ENCODE data around the gene DMWD. TPM values are rescaled to one million over a fixed set of nuclear protein-coding genes. Genes with fewer than 3 reads are reported as not detected.

DMWD gene
- polyA plus RNA-seq, 1 donor (not counting 4 experiments of a cell fraction or from before 2014, with no cell fraction given) = 10.1 TPM

DNA sequence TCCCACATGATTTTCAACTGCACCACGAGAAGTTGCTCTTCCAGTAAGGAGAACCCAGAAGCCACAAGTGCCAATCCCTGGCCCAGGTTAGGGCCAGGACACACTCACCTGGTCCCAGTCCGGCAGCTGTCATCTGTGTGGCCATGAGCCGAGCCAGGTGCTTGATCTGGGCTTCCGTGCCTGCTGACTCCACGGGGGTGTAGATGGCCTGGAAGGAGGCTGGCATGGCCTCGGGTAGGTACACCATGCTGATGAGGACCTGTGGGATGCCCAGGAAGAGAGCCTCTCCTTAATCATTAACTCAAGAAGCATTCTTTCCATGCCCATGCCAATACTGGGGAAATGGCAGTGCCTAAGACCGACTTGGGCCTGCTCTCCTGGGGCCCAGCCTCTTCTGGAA lies 42.3 kb upstream of the DMWD start:
- no peak overlapping the region for H2AFZ ChIP-seq (ENCODE audit: control insufficient read depth, low read length)
- H3K4me2 ChIP-seq (ENCODE audit: control insufficient read depth, extremely low read depth, insufficient read depth, low read depth, low read length) = no peak overlapping the region
- peaks cover 30 to 42% of the 10 kb centered on the region in 2 experiments for H3K36me3 ChIP-seq (ENCODE audit: control insufficient read depth in 2 of 2, extremely low read depth in 1 of 2, insufficient read depth in 2 of 2, low read length in 2 of 2)
- TF ChIP-seq, protein P1, sequence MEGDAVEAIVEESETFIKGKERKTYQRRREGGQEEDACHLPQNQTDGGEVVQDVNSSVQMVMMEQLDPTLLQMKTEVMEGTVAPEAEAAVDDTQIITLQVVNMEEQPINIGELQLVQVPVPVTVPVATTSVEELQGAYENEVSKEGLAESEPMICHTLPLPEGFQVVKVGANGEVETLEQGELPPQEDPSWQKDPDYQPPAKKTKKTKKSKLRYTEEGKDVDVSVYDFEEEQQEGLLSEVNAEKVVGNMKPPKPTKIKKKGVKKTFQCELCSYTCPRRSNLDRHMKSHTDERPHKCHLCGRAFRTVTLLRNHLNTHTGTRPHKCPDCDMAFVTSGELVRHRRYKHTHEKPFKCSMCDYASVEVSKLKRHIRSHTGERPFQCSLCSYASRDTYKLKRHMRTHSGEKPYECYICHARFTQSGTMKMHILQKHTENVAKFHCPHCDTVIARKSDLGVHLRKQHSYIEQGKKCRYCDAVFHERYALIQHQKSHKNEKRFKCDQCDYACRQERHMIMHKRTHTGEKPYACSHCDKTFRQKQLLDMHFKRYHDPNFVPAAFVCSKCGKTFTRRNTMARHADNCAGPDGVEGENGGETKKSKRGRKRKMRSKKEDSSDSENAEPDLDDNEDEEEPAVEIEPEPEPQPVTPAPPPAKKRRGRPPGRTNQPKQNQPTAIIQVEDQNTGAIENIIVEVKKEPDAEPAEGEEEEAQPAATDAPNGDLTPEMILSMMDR (optimal IDR thresholded peaks at IDR 0.05 in 1 of 3, IDR thresholded peaks at IDR 0.05 in 1 of 3, conservative IDR thresholded peaks at IDR 0.05 in 1 of 3; ENCODE audit: extremely low read depth in 1 of 3, insufficient read depth in 2 of 3, low read length in 3 of 3) = no peak
- no peak for TF ChIP-seq EZH2 (IDR thresholded peaks at IDR 0.05; ENCODE audit: low read length)
- H3K27me3 ChIP-seq (ENCODE audit: control insufficient read depth, extremely low read depth, insufficient read depth, low read length) = no peaks in the 10 kb centered on the region
- H3K27ac ChIP-seq (ENCODE audit: control insufficient read depth, insufficient read depth, low read length) = no peak overlapping the region
- no peak overlapping the region for H3K4me3 ChIP-seq (ENCODE audit: control insufficient read depth in 2 of 3, extremely low read depth in 1 of 3, insufficient read depth in 2 of 3, low read depth in 1 of 3, low read length in 3 of 3)
- no peak overlapping the region for H3K9ac ChIP-seq (ENCODE audit: control insufficient read depth, extremely low read depth, insufficient read depth, low read length)
- no peaks in the 10 kb centered on the region for H3K9me1 ChIP-seq (ENCODE audit: control insufficient read depth, extremely low read depth, insufficient read depth, low read length)
- DNase-seq (ENCODE audit: low read depth, low spot score) = no peak
- no peak for FAIRE-seq
- dilution Hi-C loops (cut with MboI; ENCODE audit: extremely low pct_ligation_motif_present, low sequenced_read_pairs) = no loop called here
- no peaks in the 10 kb centered on the region for H4K20me1 ChIP-seq (ENCODE audit: control insufficient read depth, extremely low read depth, insufficient read depth, low read length)
- no peaks in the 10 kb centered on the region for H3K79me2 ChIP-seq (ENCODE audit: control insufficient read depth, insufficient read depth, low read length)
- H3K9me3 ChIP-seq (ENCODE audit: control insufficient read depth, low read depth, low read length) = no peaks in the 10 kb centered on the region
- no peaks in the 10 kb centered on the region for H3K4me1 ChIP-seq (ENCODE audit: control insufficient read depth, extremely low read depth, insufficient read depth, low read length)

DNA sequence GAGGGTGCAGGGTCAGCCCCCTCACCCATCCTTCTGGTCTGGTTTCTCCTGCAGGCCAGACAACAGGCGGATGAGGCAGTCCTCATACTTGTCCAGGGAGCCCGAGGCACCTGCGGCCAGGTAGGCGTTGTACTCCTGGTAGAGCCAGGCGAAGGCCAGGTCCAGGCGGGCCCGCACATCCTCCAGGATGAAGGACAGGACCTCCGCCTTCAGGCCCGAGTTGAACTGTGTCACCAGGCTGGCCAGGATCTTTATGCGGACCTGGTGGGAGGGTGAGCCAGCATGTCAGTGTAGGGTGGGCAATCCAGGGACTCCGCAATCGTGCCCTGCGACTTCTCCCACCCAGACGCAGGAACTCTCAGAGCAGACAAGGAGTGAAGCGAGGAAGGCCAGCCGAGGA lies 36.3 kb upstream of the DMWD start:
- dilution Hi-C loops (cut with MboI; ENCODE audit: extremely low pct_ligation_motif_present, low sequenced_read_pairs) = no loop called here
- Histone ChIP-seq H3K79me2 (ENCODE audit: control insufficient read depth, insufficient read depth, low read length) (no peaks in the 10 kb centered on the region), H3K9ac (ENCODE audit: control insufficient read depth, extremely low read depth, insufficient read depth, low read length) (no peak overlapping the region)

More for the DNA sequence above, 36.3 kb upstream of the DMWD start:
- H2AFZ ChIP-seq (ENCODE audit: control insufficient read depth, low read length) = no peak overlapping the region
- peaks cover 41 to 61% of the 10 kb centered on the region in 2 experiments for H3K36me3 ChIP-seq (ENCODE audit: control insufficient read depth in 2 of 2, extremely low read depth in 1 of 2, insufficient read depth in 2 of 2, low read length in 2 of 2)
- H3K27ac ChIP-seq (ENCODE audit: control insufficient read depth, insufficient read depth, low read length) = no peak overlapping the region
- DNase-seq (ENCODE audit: low read depth, low spot score) (no peak), FAIRE-seq (no peak)
- H3K9me1 ChIP-seq (ENCODE audit: control insufficient read depth, extremely low read depth, insufficient read depth, low read length) = no peaks in the 10 kb centered on the region
- TF ChIP-seq EZH2 (IDR thresholded peaks at IDR 0.05; ENCODE audit: low read length) = no peak
- TF ChIP-seq, protein P1 (optimal IDR thresholded peaks at IDR 0.05 in 1 of 3, IDR thresholded peaks at IDR 0.05 in 1 of 3, conservative IDR thresholded peaks at IDR 0.05 in 1 of 3; ENCODE audit: extremely low read depth in 1 of 3, insufficient read depth in 2 of 3, low read length in 3 of 3) = no peak
- peaks cover 8% of the 10 kb centered on the region for H3K4me1 ChIP-seq (ENCODE audit: control insufficient read depth, extremely low read depth, insufficient read depth, low read length)
- H3K9me3 ChIP-seq (ENCODE audit: control insufficient read depth, low read depth, low read length) = no peaks in the 10 kb centered on the region
- no peaks in the 10 kb centered on the region for H3K27me3 ChIP-seq (ENCODE audit: control insufficient read depth, extremely low read depth, insufficient read depth, low read length)
- no peaks in the 10 kb centered on the region for H4K20me1 ChIP-seq (ENCODE audit: control insufficient read depth, extremely low read depth, insufficient read depth, low read length)
- no peak overlapping the region for H3K4me3 ChIP-seq (ENCODE audit: control insufficient read depth in 2 of 3, extremely low read depth in 1 of 3, insufficient read depth in 2 of 3, low read depth in 1 of 3, low read length in 3 of 3)
- no peak overlapping the region for H3K4me2 ChIP-seq (ENCODE audit: control insufficient read depth, extremely low read depth, insufficient read depth, low read depth, low read length)
